NCI-H345 treated with DMSO at 0.1 percent for 48 hours (cell line): Measurements from ENCODE around the gene ZNF445.
"Not testable (repeated sequence)": the region's sequence is repeated elsewhere in the genome, so short reads cannot be mapped to it uniquely, and the experiment has no call there.

Experiments used
- DNase-seq: peaks from one replicate; lab custom pipeline; 2025; ENCODE audit not compliant: unreplicated experiment; lab: John Stamatoyannopoulos, UW

The ZNF445 gene

DNA sequence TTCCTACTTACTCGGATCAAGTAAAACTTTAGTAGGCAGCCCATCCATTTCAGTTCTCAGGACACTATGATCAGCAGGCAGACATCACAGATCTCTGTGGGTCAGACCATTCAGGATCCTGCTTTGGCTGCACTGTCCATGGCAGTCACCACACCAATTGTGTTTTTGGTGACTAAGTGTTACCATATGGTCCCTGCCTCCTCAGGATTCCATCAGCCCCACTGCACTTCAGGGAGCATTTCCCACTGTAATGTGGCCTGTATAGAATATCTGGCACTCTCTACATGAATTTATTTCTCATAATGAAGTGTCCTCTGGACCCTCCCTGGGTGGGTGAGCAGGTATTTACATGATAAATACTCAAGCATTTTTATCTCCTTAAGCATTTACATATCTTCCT, 41.3 kb downstream of the ZNF445 start:
- DNase-seq, result no peak

DNA sequence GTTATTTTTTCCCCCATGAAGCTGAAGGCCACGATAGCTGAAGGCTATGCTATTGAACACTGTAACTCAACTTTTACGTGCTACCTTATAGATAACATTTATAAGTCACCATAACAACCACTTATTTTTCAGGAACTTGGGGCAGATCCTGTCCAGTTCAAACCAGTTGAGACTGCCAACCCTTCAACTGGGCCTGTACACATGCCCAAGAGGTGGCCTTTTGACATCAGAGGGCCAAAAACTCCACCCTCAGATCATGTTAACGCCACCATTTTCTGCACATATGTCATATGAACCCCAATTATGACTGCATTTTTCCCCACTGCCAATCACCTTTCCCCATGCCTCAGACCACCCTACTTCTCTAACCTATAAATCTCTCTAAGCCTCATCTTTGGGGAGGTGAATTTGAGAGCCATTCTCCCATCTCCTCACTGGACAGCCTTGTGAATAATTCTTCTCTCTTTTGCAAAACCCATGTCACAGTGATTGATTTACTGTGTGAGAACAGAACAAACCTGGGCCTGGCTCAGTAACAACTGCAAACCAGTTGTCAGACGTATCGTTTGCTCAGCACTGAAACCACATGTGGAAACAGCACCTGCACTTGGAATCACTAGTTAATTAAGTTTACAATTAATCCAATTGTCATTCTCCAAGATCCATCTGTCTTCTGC, 42.5 kb downstream of the ZNF445 start:
- DNase-seq, result no peak

DNA sequence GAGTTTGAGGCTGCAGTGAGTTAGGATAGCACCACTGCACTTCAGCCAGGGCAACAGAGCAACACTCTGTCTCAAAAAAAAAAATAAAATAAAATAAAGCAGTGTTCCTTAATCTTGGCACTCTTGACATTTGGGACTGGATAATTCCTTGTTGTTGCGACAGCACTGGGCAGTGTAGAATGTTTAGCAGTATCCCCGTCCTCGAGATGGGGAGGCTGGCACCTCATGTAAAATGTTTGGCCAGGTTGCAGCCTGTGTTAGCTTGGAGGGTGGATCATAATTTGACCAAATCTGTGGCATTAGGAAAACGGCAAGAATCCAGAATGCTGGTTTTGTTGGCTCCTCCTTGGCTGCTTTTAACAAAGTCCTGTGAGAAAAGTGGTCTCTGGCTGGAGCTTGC, 47.0 kb downstream of the ZNF445 start:
- no peak for DNase-seq

DNA sequence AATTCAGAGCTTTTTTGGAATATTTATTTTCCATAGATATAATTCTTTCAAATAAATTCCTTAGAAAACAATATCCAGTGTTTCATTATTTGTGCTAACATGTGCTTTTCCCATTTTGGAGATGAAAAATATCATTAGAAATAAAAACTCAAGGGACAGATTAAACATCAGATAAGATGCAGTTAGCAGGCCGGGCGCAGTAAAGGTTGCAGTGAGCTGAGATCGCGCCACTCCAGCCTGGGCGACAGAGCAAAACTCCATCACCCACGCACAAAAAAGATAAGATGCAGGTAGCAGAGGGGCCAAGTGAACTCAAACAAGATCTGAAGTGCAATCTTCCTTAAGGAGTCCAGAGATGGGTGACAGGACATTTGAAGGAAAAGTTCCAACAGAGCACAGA, 48.0 kb downstream of the ZNF445 start:
- no peak for DNase-seq

DNA sequence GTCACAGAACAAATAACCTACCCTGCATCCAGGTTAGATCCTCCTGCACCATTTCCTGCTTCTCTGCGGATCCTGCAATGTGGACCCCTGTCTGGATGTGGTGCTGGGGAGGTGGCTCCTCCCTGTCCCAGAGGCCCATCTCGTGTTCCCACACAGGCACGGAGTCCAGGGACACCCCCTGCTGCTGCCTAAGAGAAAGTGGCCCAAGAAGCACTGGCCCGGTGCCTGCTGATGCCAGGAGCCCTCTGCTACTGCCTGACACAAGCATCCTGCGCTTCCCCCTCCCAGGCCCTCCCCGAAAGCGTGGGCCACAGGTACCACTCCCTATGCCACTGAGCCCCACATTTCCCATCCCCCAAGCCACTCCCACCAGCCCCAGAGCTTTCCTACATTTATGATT, 48.6 kb downstream of the ZNF445 start:
- DNase-seq, result no peak

DNA sequence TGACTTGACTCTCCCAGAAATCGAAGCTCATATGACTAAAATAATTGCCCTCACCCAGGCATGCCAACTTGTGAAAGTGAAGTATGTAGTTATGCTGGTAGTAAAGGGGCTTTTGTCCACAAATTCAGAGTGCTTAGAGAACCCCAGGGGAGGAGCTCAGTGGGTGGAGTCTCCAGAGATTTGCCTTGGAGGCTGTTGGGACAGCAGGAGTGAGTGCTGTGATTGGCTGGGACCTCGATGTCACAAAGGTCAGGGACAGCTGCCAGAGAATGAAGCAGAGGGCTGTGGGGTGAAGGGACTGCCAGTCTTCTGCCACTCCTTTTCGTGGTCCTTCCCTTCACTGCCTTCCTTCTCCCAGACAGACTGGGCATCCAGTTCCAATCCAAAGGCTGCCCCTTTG, 49.8 kb downstream of the ZNF445 start:
- DNase-seq, result no peak

DNA sequence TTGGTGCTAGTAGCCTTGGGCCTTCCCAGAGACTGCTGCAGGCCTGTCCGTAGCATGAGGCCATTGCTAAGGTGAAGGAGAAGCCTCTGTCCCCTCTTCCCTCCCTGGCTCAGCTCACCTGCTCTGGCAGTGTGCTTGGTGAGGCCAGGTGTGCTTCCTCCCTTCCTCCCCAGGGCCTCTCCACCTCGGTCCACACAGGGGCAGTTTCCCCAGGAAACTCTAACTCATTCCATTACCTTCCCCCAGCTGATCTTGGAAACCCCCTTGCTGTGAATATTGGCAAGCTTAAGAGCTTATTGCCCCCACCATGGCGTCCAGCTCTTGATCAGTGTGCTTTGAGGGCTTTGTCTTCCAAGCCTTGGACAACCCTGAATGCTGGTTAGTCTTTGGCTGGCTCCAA, 52.7 kb downstream of the ZNF445 start:
- DNase-seq, result no peak

DNA sequence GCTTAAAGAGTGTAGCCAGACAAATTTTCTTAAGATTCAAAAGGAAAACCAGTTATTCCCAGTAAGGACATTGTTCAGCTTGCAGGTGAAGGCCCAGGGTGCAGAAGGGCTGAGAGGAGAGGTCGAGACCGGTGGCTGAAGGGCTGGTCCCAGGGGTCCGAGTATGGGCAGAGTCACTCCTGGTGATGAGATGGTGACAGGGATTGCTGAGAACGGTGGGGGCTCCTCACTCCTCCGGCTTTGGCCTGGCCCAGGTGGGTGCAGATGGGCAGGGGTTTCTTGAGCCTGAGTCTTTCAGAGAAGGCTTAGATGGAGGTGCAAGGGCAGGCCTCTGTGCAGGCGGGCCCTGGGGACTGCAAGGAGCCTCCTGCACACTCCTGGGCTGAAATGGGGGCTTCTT, 56.2 kb downstream of the ZNF445 start:
- DNase-seq, result no peak

DNA sequence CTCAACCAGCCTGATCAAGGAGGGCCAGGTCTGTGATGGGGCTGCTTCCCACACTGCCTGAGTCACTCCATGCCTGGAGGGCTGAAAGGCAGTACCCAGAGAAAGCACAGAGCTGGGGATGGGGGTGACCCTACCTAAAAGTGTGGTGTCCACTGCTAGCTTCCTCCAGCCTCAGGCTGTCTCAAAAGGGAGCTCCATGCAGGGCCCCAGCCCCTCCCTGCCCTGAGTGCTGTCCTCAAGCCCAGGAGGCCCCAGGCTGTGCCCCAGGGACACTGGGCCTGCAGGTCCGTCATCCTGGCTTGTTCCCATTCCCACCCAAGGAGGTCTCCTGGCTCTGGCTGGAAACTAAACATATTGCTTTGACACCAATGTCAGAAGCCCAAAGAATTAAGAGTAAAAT, 56.8 kb downstream of the ZNF445 start:
- DNase-seq, result no peak

DNA sequence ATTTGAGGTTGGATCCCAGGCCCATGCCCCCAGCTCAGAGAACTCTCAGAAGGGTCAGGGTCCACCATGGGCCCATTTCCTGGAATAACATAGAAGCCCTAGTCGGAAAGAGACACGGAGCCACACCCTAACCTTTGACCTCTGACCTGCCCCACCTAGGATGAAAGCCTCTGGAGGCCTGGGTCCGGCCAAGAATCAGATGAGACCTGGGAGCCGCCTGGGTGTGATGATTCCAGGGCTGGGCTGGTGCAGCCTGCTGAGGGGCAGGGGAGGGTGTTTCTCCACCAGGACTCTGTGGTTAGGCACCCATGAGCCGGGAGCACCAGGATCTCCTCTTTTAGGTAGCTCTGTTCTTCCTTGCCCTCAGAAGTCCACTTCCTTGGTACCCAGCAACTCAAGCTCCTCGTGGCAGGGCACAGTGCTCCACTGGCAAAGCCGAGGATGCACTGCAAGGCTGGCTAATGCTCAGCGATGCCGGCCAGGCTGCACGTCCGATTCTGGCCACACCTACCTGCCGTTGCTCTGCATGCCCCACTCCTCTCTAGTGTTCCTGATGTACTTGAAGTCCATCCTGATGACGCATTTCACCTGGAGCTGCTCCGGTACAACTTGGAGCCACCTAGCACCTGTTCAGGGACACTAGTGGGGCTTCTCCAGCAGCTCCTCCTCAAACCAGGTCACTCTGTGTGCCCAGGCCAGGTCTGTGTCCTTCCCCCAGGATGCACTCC, 57.4 kb downstream of the ZNF445 start:
- DNase-seq, result no peak

DNA sequence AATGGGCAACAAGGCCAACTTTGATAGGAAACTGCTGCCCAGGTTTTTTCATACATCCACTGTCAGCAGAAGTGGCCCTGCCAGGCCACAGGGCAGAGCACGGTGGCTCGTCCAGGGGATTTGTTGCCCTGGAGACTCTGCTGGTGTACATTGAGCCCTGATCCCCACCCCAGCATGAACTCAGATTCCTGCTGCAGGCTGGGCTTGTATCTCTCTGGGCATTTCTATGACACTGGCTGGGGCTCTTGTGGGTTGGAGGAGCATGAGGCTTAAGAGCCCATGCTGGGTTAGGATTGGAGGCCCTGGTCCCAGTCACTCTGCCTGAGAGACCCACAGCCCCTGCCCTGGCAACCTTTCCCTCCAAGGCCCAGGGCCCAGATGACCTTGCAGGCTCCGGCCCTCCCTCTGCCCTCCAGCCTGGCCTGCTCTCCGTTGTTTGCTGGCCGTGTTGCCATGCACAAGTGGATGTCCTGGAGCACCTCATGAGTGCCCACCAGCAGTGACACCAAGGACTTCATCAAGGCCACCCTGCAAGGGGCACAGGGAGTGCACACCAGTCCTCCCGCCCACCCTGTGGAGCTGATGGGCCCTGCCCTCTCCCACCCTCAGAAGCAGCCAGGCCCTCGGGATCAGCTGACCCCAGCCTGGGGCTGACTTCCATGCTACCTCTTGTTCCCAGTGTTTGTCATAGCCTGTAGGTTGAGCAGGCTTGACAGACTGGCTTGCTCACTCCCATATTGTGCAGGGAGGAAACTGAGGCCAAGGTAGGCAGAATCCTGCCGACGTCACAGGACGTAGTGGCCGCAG, 58.2 kb downstream of the ZNF445 start:
- no peak for DNase-seq

DNA sequence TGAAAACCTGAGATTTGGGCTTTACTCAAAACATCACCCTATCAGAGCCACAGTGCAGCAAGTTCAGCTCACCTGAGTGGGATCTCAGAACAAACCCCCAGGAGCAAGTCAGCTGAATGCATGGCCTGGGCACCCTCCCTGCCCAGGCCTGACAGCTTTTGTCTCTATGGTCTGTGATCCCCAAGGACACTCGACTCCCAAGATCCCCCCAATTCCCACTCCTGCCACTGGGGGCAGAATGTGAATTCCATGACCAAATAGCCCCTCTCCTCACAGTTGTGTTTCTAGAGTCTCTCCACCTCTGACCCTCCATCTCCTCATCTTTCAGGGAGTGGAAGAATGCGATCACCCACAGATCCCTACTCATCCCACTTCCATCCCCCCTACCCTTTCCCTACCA, 58.9 kb downstream of the ZNF445 start:
- no peak for DNase-seq

DNA sequence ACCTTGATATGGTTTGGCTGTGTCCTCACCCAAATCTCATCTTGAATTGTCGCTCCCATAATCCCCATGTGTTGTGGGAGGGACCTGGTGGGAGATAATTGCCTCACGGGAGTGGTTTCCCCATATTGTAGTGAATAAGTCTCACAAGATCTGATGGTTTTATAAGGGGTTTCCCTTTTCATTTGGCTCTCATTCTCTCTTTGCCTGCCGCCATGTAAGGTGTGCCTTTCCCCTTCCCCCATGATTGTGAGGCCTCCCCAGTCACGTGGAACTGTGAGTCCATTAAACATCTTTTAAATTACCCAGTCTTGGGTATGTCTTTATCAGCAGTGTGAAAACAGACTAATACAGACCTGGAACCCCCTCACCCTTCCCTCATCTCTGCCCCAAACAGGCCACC, 59.4 kb downstream of the ZNF445 start:
- DNase-seq, result not testable (repeated sequence)

DNA sequence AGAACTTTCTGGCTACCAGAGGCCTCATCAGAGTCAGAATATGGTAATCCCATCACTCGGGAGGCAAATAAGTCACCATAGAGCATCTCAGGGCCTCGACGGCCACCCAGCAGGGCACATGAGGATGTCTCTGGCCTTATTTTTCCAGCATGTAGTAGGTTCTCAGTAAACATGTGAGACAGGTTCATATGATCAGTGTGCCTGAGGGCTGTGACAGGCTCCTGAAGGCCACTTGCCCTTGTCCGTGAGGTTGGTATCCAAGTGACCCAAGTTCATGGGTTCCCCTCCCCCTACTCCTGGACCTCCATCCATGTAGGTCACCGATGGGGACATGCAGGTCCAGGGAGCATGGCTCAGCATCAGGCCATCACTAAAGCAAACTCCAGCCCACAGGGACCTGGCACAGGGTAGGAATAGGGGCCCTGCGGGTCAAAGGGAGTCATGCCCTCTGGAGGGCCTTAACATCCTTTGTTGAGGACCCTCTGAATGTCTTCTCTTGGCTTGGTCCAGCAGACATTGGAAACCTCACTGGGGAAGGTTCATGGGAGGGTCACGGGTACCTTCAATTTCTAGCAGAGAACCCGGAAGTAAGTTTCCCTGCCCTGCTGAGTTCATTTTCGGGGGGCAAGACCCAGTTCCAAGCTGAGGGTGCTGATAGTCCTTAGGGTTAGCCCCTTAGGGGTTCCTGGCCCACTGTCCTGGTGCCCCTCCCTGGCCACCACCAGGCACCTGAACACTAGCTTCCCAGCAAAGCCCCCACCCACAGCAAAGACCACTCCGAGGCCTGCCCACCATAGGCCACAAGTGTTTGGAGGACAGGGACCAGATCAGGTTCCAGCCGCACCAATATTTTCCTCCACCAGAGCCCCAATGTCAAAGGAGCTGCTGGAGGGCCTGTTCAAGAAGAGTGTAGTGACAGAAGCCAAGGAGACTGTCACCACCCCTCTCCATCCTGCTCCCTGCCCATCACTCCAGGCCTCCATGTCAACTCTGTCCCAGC, 61.1 kb downstream of the ZNF445 start:
- DNase-seq, result no peak

DNA sequence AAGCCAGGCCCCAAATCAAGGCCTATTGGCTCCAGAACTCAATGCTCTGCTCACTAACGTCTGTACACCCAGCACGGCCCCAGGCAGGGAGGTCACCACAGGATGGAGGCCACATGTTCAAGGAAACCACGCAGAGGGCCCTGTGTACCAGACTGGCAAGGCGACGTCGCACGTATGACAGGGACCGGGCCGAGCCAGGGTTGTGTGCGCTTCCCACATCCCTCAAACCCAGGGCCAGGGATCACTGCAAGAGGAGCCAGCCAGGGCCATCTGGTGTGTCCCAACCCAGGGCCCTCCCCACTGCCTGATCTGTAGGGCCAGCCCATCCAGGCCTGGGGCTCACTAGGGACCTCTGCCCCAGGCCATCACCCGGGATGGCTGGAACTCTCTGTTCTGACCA, 62.0 kb downstream of the ZNF445 start:
- no peak for DNase-seq

DNA sequence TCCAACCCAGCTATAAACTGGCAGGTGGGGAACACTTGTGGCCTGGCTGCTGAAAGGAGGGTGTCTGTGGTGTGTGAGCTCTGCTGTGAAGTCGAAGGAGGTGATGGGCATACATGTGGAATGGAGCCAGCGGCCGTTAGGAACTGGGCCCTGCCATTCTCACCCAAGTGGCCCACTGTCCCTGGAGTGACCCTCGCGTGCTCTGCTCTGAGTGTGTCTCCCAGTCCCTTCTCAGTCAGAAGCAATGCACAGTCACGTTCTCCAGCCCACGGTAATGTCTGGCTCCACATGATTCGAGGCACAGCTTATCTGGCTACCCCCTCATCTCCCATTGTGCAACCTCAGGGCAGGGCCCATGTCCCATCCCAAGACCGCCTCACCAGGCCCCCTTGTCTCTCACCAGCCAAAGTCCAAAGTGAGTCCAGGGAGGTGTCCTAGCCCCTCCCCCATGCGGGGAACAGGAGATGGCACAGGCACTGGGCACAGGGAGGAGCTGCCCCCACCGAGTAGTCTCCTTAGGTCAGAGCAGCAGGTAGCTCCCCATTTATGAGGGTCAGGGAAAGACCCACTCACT, 62.9 kb downstream of the ZNF445 start:
- DNase-seq, result no peak

DNA sequence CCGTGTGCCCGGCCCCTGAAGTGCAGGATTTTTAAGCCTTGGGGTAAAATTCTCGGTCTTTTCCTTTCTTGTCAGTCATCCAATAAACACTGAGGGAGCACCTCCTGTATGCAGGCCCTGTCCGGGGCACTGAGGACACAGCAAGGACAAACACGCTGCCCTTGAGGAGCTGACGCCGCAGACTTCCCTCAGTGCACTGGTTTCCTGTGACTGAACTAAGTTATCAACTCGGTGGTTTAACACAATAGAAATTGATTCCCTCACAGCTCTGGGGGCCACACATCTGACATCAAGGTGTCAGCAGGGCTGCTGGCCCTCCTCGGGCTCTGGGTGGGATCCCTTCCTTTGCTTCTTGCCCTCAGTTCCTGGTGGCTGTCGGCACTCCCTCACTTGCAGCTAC, 65.1 kb downstream of the ZNF445 start:
- no peak for DNase-seq

DNA sequence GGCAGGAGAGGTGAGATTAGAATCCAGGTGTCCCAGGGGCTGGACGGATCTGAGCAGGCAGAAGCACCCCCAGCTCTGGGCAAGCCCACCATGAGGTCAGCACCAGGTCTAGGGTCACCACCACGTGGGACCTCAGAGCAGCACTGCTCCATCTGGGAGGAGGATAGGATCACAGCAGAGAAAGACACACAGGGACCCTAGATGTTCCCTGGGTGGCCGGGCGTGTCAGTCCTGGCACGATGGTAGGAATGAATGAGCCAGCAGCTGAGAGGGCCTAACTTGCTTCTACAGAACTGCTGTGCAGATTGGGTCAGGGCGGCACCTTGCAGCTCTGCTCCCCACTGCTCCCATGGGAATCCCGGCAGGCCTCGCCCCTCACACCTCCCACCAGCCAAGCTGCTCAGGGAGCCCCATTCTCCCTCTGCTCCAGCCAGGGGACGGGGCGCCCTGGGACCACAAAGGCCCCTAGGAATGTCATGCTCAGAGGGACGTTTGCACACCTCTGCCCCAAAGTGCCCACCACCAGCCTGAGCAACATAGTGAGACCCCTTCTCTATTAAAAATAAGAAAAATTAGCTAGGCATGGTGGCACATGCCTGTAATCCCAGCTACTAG, 66.3 kb downstream of the ZNF445 start:
- DNase-seq, result no peak

DNA sequence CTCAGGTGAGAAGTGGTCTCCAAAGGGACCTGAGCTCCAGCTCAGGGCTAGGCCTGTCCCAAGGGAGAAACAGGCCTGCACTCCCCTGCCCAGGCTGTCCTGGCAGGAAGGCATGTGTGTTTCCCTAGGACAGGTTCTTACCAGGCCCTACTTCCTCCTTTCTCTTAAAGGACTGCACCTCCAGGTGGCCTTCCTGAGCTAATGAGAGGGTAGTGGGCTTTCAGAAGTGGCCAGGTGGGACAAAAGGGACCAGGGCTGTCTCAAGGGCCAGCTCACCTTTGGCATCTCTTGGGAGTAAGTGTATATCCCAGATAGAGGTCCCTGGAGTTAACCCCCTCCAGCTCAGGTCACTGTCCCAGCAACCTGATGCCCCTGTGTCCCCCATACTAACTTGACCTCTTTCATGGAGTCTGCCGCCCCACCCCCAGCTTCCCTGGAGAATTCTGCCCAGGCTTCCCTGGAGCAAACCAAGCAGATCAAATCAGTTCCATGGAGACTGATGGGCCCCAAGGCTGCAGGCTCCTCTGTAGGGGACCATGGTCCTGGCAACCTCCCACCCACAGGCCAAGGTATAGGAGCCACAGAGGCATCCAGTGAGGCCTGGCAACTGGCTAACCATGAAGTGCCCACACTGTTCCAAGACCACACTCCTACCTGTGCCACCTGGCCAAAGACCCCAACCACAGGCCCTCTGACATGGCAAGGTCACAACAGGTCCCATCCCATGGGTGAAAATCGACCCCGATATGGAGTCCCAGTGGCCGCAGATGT, 67.6 kb downstream of the ZNF445 start:
- no peak for DNase-seq
